ENCODE measurements around the gene GAPDH.
"Not testable (repeated sequence)": the region's sequence is repeated elsewhere in the genome, so short reads cannot be mapped to it uniquely, and the experiment has no call there.

Gene GAPDH

GRCh38 chr12:6542209-6543009 is 8.1 kb downstream of the GAPDH start:
- DNase-seq (ENCODE audit: low read depth in 3 of 3) = no peak

- no peak for DNase-seq (ENCODE audit: low read depth in 3 of 3)
These were observed 11.7 kb downstream of the GAPDH start for GRCh38 chr12:6546016-6546415.

- DNase-seq (ENCODE audit: low read depth in 3 of 3) = no peak
These were observed 13.2 kb downstream of the GAPDH start for GRCh38 chr12:6547566-6547965.

DNA sequence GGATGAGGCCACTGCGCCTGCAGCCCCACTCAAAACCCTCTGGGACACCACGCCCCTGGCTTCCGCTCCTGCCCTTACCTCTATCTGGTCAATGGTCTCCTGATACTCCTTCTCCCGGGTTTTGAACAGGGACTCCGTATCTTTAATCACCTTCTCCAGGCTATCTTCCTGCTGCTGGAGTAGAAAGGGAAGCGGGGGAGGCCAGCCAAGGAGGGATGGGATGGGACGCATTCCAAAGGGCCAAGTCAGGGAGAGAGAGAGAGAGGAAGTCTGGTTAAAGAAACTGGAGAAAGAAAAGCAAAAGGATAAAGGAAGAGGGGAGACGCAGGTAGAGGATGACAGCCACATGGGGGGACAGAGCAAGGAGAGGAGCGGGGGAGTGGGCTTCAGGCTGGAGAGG is 13.7 kb downstream of the GAPDH start:
- no peak for DNase-seq (ENCODE audit: low read depth in 3 of 3)

GRCh38 chr12:6548556-6548955 is 14.2 kb downstream of the GAPDH start:
- no peak for DNase-seq (ENCODE audit: low read depth in 3 of 3)

DNA sequence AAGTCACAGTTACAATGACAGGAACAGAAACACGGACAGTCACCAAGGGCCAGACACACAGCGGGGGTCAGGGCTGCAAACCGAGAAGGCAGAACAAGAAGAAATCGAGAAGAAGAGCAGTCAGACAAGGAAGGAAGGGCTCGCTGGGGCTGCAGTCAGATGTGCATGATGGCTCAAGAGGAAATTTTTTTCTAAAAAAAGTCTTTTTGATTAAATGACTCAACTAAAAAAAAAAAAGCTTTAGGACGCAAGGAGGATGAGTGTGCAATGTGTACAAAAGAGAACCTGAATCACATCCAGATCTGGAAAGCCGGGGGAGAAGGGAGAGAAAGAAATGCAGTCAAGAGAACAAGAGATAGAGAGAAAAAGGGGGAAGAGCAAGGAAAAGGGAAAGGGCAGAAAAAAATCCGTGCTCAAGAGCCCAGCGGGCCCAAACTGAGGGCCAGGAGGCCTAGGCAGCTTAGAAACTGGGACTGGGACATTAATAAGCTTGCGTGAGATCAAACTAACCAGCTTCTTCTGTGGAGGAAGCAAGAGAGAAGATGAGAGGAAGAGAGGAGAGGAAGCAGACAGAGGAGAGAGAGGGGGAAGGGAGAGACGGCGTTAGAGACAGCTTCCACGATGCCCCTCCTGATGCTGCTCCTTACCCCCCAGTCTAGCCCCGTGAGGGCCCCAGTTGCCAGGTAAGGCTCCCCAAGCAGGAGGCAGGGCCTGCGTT is 14.8 kb downstream of the GAPDH start:
- DNase-seq (ENCODE audit: low read depth in 3 of 3) = no peak

DNA sequence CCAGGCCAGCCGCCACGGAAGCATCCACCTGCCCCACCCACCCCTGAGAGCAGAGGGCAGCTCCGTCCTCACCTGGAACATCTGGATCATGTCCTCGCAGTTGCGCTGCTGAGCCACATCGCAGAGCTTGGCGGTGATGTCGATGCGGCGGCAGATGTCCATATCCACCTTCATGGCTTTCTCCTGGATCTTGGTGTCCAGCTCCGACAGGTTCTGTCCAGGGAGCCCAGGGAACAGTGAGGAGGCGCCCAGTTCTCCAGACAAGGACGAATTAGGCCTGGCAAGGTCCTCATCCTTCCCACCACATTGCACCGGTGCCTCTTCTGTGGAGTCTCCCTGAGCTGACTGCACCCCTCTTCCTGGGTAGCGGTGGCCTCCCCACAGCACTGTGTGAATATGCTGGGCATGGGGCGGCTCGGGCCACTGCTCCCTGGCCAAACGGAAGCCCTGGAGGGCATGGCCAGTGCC is 15.4 kb downstream of the GAPDH start:
- no peak for DNase-seq (ENCODE audit: low read depth in 3 of 3)

DNA sequence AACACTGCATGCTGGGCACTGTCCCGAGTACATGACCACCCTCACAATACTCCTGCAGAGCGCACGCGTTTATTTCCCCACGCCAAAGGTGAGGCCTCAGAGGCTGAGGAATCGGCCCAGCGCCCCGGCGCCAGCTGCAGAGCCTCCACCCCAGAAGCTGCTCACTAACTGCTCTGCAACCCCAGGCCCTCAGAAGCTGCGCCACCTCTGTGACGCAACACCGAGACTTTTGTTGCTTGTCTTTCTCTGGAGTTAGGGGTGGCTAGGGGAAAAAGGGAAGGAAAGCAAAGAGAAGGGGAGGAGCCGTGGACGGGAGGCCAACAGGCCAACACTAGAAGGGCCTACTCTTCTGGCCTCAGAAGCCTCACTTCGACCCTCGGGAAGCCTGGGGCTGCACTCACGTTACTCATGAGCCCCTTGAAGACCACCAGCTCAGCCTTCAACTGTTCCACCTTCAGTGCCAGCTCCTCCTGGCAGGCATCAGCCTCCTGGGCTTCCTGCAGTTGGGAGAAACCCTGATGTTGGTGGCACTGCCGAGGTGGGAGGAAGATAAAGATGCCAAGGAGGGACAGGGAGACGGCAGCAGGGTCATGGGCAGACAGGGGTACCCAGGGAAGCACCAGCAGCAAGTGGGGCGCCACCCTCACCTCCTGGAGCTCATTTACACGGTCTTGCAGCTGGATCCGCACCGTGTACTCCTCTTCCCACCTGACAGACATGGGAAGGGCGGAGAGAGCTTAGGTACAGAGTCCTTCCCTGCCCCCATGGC is 16.2 kb downstream of the GAPDH start:
- DNase-seq (ENCODE audit: low read depth in 3 of 3) = no peak

DNA sequence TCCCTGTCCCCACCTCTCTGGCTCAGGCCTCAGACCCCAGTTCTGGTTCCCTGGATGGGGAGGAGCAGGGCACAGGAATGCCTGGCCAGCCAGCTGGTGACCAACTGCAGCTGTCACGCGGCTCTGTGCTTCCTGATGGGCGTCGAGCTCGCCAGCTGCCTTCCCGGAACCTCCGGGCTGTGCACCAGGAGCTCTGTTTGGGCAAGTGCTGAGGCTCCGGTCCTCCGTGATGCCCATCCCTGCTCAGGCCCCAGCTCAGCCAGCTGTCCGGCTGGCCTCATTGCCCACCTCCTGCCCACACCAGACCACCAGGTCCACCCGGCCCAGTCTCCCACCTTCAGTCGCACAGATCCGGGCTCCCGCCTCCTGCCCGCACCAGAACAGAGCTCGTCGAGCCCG is 16.7 kb downstream of the GAPDH start:
- DNase-seq (ENCODE audit: low read depth in 3 of 3) = no peak

- no peak for DNase-seq (ENCODE audit: low read depth in 3 of 3)
These were observed 17.3 kb downstream of the GAPDH start for GRCh38 chr12:6551496-6552139.

- no peak for DNase-seq (ENCODE audit: low read depth in 3 of 3)
These were observed 17.8 kb downstream of the GAPDH start for GRCh38 chr12:6552140-6552551.

GRCh38 chr12:6553051-6553868 is 18.9 kb downstream of the GAPDH start:
- no peak for DNase-seq (ENCODE audit: low read depth in 3 of 3)

- DNase-seq (ENCODE audit: low read depth in 3 of 3) = peak in 2 of 3 experiments; percentile 55 to 77
These were observed 20.1 kb downstream of the GAPDH start for GRCh38 chr12:6554168-6555017.

- DNase-seq (ENCODE audit: low read depth in 3 of 3) = no peak
These were observed 20.8 kb downstream of the GAPDH start for GRCh38 chr12:6555018-6555691.

DNA sequence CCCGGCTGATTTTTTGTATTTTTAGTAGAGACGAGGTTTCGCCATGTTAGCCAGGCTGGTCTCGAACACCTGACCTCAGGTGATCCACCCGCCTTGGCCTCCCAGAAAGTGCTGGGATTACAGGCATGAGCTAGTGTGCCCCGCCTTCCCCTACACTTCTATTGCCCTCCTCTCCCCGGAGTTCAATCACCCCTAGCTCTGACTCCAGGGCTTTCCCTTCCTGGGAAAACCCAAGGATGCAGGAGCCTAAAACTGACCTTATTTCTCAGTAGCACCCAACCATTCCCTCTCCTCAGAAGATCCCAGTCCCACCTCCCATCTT is 22.1 kb downstream of the GAPDH start:
- not testable (repeated sequence) for DNase-seq (ENCODE audit: low read depth in 3 of 3)

GRCh38 chr12:6556857-6557256 is 22.5 kb downstream of the GAPDH start:
- no peak for DNase-seq (ENCODE audit: low read depth in 3 of 3)

DNA sequence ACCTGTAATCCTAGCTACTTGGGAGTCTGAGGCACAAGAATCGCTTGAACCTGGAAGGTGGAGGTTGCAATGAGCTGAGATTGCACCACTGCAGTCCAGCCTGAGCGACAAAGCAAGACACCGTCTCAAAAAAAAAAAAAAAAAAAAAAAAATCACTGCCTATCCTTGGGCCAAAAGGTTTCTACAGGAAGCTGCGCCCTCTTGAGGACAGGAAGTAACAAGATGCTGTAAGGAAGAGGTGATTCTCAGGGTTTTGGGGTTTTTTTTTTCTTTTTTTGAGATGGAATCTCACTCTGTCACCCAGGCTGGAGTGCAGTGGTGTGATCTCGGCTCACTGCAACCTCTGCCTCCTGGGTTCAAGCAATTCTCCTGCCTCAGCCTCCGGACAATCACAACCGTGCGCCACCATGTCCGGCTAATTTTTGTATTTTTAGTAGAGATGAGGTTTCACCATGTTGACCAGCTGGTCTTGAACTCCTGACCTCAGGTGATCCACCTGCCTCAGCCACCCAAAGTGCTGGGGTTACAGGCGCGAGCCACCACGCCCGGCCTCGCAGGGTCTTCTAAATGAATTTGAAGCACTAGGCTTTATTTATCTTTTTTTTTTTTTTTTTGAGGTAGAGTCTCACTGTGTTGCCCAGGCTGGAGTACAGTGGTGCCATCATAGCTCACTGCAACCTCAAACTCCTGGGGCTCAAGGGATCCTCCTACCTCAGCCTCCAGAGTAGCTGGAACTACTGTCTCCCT is 23.9 kb downstream of the GAPDH start:
- peak in 1 of 3 experiments; percentile 24 for DNase-seq (ENCODE audit: low read depth in 3 of 3)

GRCh38 chr12:6559500-6559899 is 25.2 kb downstream of the GAPDH start:
- no peak for DNase-seq (ENCODE audit: low read depth in 3 of 3)
